ENCODE data around the gene HOXB5.

Gene HOXB5

DNA sequence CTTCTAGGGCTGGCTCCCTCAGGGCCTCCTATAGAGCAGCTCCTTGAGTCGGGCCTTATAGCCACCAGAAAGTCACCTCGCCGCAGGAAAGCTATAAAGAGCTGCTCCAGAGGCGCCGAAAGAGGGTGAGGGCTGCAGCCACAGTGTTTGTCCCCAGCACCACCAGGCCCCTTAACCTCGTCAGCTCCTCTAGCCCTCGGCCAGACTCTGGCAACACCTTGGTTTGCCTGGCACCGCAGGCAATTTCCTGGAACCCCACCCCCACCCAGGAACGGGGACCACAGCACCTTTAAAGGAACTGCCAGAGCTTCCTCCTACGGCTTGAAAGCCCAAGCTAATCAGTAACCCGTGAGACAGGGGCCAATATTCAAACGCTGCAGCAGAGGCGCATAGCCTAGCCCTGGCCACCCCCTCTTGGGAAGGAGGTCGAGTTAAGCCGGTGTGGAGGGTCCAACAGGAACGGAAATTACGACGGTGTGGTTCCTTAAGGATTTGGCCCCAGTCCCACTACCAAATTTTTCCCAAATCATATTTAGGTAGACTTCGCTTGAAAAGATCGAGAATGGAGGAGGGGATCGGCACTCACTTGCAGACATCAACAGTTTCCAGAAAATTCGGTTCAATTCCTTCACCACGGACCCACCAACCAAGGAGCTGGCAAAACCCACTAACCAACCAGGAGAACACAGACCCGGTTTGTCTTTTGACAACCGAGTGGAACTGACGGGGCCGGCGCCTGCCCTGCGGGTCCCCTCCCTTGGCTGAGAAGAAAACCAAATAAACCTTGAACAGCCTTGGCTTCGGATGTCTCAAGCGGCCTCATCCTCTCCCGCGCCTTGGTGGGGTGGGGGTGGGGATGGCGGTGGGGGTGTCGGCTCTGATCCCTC lies 8.2 kb upstream of the HOXB5 start:
- DNase-seq, result no peak

DNA sequence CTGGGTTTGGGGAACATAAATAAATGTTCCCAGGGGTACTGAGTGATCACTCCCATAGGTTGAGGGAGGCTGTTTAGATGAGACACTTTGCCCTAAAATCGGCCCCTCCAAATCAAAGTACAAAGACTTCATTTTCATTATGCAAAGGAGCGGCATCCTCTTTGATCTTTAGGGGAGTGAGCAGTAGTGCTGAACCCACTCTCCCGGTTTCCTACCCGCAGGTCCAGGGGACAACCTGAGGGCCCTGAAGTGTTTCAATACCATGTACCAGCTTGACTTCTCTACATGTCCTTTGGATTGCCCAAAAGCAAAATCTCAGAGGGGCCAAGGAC lies 7.6 kb upstream of the HOXB5 start:
- DNase-seq, result no peak

DNA sequence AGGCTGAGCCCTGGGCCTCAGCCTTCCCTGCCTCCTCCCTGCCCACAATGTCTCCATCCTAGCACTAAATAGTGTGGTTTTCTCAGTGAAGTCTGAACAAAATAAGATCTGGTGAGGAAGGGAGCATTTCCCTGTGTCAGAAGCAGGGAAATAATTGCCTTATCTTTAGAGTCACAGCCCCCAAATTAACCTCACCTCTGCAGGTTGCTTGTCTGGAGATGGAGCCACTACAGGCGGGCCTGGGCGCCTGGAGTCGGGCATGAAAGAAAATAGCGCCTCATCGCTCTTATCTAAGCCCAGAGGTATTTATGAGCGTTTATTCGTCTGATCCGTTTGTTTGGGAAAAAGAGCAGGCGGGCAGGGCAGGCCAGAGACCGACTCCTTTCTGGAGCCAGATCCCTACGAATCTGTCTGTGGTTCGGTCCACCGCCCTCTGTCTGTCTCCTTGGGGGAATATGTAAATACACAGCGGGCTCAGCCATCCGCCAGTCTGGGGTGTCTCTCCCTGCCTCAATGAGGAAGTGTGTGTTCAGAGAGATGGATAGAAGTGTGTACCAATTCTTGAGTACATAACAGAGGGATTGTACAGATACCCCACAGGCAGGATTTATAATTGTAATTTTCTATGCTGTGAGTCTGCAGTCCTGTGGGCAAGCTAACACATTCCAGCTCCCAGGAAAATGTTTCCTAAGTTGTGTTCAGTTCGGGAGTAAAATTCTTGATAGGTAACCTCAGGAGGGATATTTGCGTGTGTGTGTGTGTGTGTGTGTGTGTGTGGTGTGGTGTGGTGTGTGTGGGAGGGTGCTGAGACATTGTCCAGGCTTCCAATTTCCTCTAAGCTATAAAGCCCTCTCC lies 6.9 kb upstream of the HOXB5 start:
- no peak for DNase-seq

DNA sequence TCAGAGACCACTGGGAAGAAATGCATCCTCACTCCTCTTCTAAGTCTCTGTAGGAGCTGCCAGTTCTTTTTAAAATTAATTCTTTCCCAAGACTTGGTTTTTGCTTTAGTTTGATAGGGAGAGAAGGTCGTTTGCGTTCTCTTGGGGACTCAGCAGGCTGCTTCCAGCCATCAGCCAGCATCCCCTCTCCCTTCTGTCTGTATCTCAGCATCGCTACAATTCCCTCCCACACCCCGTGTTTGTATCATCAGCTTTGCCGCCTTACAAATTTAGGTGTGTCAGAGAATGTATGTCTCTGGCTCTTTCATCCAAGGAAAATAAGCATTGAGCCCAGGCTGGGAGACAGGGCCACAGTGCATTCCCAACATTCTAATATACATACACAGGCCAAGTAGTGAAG lies 5.8 kb upstream of the HOXB5 start:
- DNase-seq, result no peak

DNA sequence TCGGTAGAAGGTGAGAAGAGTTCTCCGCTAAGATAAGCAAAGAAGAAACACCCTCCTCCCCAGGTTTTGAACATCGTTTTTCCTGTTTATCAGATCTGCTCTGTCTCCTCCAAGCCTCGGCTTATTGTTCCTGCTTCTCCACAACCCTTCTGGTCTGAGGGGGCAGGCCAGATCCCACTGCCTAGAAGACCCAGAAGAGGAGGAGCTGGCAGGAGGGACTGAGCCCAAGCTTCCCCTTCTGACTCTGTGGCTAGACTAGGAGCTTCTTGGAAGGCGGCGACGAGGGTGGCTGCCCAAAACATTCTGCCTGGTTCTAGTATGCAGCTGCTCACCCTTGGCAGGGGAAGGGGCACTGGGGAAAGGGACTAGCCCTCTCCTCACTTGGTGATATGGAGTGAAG lies 5.2 kb upstream of the HOXB5 start:
- no peak for DNase-seq

DNA sequence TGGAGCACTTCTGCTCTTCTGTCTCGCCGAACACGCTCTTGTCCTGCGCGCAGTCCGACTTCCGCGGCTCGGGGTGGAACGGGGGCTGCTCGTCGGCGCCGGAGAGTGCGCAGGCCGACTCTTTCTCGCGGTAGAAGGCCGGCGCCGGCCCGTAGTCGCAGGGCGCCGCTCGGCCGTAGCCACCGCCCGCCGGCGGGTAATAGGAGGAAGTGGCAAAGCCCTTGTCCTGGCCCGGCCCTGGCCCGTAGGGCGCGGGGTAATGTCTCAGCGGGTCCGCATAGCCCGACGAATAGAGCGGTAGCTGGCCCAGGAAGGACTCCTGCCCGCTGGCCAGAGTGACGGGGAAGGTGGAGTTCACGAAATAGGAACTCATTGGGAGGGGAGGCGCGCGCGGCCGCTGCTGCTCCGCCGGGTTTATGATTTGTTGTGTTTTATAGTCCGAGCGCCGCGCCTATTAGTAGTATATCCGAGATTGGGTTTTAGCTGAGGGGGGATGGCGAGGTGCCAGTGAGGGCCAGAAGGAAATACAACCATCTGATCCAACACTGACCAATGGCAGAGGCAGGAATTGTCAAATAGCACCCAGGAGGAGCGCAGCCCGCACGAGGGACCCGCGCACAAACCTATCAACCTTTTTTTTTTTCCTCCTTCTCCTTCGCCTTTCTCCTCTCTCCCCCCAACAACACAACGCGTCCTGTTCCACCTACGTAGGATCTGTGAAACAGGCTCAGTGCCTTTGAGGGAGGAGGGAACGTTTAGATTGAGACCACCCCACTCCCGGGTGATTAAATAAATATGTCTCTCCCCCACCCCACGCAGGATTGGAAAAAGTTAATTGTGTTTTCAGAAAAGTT lies 4.4 kb upstream of the HOXB5 start:
- peak in 1 of 2 experiments; percentile 73 for DNase-seq

DNA sequence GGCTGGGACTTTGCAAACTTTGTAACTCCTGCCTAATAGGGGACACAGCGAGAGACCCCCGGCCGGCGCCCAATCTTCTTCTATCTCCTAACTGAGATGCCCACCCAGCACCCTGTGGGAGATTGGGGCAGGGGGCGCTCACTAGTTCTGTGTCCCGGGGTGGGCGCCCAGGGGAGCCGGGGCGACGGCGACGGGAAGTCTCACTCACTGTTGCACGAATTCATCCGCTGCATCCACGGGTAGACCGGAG lies 3.9 kb upstream of the HOXB5 start:
- DNase-seq, result no peak

DNA sequence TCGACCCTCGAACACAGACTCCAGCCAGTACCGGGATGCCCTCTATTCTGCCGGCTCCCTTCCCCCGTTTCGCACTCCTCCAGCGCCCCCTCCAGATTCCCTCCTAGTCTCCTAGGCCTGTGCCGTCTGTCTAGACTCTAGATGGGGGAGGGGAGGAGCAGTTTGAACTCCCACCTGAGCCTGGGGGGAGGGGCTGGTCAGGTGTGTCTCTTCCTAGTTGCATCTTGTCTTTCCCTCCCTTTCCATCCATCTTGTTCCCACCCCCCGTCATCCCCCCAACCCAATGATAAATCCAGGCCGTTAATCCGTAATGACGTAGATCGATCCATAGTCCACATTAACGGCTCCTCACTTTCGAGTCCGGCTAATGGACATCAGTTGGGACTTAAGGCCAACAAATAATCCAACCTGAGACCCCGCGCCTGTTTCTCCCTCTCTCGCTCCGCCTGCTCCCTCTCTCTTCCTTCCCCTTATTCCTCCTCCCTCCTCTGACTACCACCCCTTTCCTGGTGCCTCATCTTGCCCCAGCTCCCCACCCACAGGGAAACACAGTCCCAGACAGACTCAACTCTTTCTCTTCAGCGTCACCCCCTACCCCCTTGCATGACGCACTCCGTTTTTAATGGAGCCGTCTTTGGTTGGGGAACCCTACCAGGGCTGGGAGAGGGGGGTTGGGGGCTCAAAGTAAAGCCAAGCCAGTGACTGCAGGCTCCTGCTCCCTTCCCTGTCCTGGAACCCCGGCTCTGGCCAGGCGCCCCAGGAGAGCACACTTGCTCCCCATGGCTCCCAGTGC lies 3.4 kb upstream of the HOXB5 start:
- DNase-seq, result peak in 1 of 2 experiments; percentile 50

DNA sequence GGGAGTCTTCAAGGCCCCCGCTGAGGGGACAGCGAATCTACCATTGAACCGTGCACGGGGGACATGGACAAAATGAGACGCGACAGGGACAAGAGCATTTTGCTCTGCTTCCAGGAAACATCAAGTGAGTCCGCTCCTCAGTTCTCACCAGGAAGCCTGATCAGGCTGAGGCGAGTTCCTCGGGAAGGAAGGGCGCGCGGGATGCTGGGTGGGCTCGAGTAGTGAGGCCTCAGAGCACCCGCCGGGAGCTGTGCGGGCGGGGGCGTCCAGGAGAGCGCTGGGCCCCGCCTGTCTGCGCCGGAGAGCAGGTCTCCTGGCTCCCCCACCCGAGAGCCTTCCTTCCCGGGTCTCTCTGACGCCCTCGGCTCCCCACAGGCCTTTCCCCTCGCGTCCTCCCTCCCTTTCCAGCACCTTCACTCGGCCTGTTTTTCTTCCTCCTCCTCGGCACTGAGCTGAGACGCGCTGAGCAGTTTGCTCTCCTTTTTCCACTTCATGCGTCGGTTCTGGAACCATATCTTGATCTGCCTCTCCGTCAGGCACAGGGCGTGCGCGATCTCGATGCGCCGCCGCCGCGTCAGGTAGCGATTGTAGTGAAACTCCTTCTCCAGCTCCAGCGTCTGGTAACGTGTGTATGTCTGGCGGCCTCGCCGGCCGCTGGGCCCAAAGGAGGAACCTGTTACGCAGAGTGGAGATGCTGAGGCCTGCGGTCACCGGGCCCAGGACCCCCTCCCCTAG lies 2.6 kb upstream of the HOXB5 start:
- DNase-seq, result peak in 1 of 2 experiments; percentile 26

DNA sequence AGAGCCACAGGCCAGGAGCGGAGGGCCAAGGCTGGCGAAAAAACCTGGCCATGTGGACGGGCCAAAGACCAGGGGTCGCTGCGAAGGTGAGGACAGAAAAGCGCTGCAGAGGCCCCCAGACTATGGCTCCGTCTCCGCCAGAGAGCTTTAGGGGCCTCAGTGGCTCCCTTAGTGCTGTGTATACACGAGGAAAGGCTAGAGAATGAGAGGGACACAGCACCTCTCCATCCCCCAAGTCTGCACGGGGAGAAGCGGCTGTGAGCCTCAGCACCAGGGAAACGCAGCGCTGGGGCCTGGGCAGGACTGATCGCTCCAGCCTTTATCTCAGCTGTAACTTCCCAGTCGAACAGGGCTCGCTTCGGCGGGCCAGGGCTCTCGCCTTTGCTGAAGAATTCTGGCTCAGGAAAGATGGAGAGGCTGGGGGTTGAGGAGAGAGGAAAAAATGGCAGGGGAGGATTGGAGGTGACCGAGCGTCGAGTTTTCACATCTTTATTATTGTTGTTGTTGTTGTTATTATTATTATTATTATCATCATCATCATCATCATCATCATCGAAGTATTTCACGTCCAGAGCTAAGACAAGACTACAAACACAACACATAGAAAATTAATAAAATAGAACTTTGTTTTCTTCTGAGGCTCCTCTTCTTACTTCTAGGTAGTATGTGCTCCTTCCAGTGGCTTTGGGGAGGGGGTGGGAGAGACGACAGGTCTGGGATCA lies 1.9 kb upstream of the HOXB5 start:
- DNase-seq, result no peak

DNA sequence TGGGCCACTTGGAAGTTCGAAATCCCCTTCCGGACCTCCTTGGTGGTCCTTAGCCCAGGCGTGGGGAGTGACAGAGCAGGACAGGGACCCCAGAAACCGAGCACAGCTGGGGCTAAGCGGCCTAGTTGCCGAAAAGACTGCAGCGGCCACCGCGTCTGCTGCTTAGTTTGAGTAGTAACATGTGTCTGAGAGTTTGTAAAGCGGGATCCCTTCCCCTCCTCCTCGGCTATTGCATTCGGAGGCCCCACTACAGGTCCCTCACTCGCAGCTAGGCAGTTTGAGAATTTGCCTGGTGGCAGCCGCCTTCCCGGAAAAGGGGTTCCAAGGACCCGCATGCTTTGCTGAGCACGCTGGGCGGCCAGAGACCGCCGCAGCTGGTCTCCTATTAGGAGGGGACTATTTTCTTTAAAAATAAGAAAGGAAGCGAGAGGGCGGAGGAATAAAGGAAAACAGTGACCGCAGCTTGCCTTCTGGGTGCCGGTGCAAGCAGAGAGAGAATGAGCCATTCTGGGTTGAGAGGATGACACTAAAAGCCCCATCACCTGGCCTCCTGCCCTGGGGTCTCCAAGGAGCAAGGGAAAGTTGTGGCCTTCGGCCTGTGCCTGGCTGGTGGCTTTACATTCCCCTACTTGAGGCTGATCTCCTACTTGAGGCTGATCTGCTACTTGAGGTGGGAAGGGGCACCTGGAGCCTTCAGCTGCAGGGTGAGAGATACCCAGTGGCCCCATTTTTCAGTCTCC lies 1.1 kb upstream of the HOXB5 start:
- DNase-seq, result no peak

DNA sequence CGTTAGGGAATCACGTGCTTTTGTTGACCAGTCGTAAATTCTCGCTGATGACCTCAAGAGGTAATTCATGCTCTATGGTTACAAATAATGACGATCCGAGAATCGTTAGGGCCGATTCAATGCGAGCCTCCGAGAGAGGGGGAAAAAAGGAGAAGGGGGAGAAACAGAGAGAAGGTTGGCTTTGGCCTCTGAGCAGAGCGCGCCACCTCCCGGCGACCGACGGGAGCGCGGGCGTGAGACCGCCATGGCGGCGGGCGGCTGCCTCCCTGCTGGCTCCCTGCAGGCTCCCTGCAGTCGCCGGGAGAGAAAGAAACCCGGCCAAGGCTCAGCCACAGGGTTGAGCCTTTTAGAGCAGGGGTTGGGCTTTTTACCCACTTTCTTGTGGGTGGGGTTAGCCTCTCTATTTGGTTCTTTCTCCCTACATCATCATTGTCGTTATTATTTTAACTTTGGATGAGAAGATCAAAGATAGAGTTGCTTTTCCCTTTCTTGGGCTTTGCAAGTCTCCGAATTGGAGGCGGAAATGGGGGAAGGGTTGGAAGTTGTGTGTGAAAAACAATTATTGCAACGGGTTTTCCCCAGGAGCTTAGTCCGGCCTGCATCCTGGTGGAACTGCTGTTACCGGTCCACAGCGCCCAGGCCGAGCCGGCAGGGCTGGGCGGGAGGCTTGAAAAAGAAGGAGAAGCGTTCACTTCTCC lies 410 bp upstream of the HOXB5 start:
- peak; percentile 95 to 98 for DNase-seq

DNA sequence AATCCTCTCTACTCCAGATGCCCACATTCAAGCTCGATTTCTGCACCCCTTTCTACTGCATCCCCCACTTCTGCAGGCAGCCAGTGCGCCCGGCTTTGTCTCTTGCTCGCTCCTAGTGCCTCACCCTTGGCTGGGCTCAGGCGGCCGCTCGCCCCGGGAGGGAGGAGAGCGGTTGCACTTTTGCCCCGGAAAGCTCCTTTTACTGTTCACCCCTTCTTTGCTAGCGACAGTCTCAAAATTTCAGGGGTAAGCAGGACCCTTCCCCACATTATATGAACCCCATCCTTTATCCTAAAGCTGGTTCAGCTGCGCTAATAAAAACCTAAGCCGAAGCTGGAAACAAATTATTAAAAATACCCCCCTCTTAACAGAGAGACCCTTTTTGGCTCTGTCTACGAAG lies 1.0 kb downstream of the HOXB5 start:
- DNase-seq, result no peak

DNA sequence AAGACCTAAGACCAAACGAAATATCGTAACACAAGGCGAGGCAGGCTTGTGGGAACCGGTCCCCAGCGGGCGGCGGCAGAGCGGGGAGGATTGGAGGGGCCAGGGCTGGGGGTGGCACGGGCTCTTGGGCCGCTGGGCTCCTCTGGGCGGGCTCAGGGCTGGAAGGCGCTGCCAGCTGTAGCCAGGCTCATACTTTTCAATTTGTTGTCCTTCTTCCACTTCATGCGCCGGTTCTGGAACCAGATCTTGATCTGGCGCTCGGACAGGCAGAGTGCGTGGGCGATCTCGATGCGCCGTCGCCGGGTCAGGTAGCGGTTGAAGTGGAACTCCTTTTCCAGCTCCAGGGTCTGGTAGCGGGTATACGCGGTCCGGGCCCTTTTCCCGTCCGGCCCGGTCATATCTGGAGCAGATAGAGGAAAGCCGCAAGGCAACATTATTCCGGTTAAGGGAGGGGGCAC lies 1.5 kb downstream of the HOXB5 start:
- DNase-seq, result no peak

DNA sequence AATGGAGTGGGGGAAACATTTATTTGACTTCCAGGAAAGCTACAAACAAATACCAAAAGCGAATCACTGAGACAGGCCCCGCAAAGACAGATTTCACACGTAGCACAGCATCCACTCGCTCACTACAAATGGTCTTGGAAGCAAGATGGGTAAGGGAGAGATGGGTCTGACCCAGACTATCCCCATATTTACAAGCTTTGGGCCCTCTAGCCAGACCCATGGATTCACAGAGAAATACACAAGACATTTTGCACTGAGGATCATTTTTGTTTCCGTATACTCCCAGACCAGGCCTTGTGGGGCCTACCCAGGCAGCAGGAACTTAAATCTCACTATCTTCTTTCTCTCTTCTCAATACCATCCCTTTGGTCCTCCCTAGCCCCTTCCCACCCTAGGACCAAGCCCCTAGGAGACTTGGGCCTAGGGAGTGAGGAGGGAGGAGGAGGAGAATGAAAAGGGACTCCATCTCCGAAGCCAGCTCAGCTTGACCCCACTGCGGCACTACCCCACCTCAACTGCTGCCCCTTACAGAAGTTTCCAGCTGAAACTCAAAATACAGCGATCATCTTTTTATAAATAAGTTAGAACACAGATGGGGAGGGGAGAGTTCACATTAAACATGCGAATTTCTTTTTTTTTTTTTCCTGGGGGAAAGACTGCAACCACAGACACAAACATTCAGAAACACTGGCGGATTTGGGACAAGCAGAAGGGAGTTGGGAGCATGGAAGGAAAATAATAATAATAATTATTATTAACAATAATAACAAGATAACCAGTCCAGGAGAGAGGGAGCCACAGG lies 2.1 kb downstream of the HOXB5 start:
- no peak for DNase-seq

DNA sequence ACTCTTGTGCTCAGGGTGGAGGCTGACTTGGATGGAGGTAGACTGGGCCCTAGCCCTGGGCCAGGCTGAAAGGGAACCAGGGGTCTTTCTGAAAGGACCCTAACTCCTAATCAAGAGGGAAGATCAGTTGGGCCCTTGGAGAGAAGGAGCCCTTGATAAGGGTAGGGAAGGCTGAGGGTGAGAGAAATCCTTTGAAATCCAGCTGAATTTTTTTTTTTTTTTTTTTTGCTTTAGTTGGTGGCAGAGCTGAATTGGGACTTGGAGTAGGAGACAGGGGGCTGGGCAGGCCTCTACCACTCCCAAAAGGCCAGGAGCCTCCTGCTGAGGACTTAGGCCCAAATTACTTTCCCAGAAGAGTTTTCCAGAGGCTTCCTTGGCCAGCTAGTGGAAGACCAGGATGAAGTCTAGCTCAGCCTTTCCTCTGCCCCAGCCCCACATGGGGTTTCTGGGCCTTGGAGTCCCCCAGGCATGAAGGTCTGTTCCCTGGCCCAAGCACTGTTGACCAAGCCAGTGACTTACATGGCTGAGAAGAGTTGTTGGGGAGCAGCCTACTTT lies 2.9 kb downstream of the HOXB5 start:
- DNase-seq, result no peak

DNA sequence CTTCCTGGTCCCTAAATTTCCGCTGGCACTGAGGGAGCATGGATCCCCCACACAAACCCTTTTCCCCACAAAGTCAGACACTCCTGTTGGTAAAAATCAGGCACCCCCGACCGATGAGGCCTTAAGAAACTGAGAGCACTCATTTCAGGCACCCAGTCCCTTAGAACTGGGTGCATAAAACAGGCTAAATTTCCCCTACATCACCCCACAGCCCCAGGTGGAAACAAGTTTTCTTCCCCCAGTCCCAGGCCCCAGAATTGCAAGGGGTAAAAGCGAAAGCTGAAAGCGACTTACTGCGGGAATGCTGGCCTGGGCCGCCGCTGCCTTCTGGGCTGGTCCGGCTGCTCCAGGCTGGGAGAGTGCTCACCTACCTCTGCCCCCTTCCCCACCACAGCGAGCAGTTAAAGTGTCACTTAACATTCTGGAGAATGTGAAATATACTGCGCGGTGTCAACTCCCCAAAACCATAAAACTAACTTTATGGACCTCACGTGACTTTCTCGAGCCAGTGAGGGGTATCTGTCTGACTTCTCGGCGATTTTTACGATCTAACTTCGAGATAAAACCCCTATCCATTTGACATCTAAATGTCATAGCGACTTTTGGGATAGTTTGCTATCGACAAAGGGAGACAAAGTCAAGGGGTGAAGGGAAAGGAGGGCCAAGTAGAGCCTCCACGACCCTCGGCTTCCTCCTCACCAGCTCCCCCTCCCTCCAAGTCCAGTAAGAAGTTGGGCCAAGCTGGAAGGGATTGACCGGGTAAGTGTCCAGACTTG lies 3.6 kb downstream of the HOXB5 start, which contains the start of gene HOXB3:
Gene HOXB3, minus strand, starts transcription at position 411 of the 776 bp plus-strand sequence. CDS start 37,767 bp downstream, outside the sequence.
- no peak for DNase-seq

Data from NCI-H2081 (cell line).